ENCODE measurements around the gene LRP1B. TPM values are rescaled to one million over a fixed set of nuclear protein-coding genes. Genes with fewer than 3 reads are reported as not detected.

The LRP1B gene
- total and polyA plus RNA-seq, 2 experiments from 2014 or later, result not detected

DNA sequence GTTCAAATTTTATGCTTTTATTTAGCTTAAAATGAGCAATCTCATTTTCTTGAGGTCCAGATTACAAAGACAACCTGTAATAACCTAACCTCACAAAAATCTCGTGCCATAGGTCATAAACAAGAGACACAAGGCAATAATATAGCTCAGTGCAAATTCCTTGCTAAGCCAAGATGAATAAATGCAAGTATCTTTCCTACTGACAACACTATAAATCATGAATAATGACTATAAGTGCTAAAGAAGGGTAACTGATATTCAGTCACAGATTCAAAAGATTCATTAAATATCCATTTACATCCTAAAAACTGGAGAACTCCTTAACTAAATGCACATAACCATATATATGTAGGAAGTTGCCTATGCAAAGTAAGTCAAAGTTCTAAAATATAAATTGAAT, 1641.6 kb downstream of the LRP1B start:
- H3K36me3 ChIP-seq (ENCODE audit: low read depth), result no peaks in the 10 kb centered on the region
- no peaks in the 10 kb centered on the region for H3F3A ChIP-seq (ENCODE audit: insufficient read depth)
- no peaks in the 10 kb centered on the region for H3K9me3 ChIP-seq (ENCODE audit: low read depth)
- no peaks in the 10 kb centered on the region; the same call in 1 of the 2 replicates for H3K27me3 ChIP-seq (replicated peaks; ENCODE audit: insufficient read depth)
- no peaks in the 10 kb centered on the region for H3K9me2 ChIP-seq (ENCODE audit: insufficient read depth)
- DNase-seq, result no peak
- no peak overlapping the region for H3K9ac ChIP-seq
- in situ Hi-C loops (cut with MboI), result no loop called here
- no peak overlapping the region for H3K4me3 ChIP-seq
- H4K20me1 ChIP-seq (ENCODE audit: insufficient read depth), result no peaks in the 10 kb centered on the region
- WGBS, 2 experiments (ENCODE audit: low coverage in 1 of 2, low lambda C conversion rate in 2 of 2, missing lambda C conversion rate in 2 of 2), result 4 to 23% methylated on average over 1 of the region's 1 CpG
- H3K79me2 ChIP-seq (ENCODE audit: insufficient read depth), result no peaks in the 10 kb centered on the region
- no peak overlapping the region for H2AFZ ChIP-seq
- no peak overlapping the region for H3K27ac ChIP-seq
- H3K4me2 ChIP-seq (ENCODE audit: unreplicated experiment), result no peak overlapping the region
- no peaks in the 10 kb centered on the region for H3K4me1 ChIP-seq (ENCODE audit: insufficient read depth)
- TF ChIP-seq EZH2phosphoT487 (IDR thresholded peaks at IDR 0.05; ENCODE audit: insufficient read depth, low read depth), result no peak
- TF ChIP-seq EZH2 (IDR thresholded peaks at IDR 0.05; ENCODE audit: insufficient read depth, poor library complexity, severe bottlenecking), result no peak

GRCh38 chr2:140481136-140481535, 1649.7 kb downstream of the LRP1B start:
- H2AFZ ChIP-seq, result no peak overlapping the region
- 49 to 58% methylated on average over 2 of the region's 2 CpGs for WGBS, 2 experiments (ENCODE audit: low coverage in 1 of 2, low lambda C conversion rate in 2 of 2, missing lambda C conversion rate in 2 of 2)
- H3K4me2 ChIP-seq (ENCODE audit: unreplicated experiment), result no peak overlapping the region
- in situ Hi-C loops (cut with MboI), result no loop called here
- H4K20me1 ChIP-seq (ENCODE audit: insufficient read depth), result no peaks in the 10 kb centered on the region
- H3K27ac ChIP-seq, result no peak overlapping the region
- TF ChIP-seq EZH2phosphoT487 (IDR thresholded peaks at IDR 0.05; ENCODE audit: insufficient read depth, low read depth), result no peak
- TF ChIP-seq EZH2 (IDR thresholded peaks at IDR 0.05; ENCODE audit: insufficient read depth, poor library complexity, severe bottlenecking), result no peak
- H3K79me2 ChIP-seq (ENCODE audit: insufficient read depth), result no peaks in the 10 kb centered on the region
- no peaks in the 10 kb centered on the region for H3K9me2 ChIP-seq (ENCODE audit: insufficient read depth)
- no peaks in the 10 kb centered on the region for H3K9me3 ChIP-seq (ENCODE audit: low read depth)
- no peaks in the 10 kb centered on the region for H3F3A ChIP-seq (ENCODE audit: insufficient read depth)
- no peaks in the 10 kb centered on the region for H3K4me1 ChIP-seq (ENCODE audit: insufficient read depth)
- H3K4me3 ChIP-seq, result no peak overlapping the region
- DNase-seq, result no peak
- no peaks in the 10 kb centered on the region for H3K27me3 ChIP-seq (replicated peaks; ENCODE audit: insufficient read depth)
- no peaks in the 10 kb centered on the region for H3K36me3 ChIP-seq (ENCODE audit: low read depth)
- H3K9ac ChIP-seq, result no peak overlapping the region

- in situ Hi-C loops (cut with MboI), result no loop called here
These were observed 1657.0 kb downstream of the LRP1B start for GRCh38 chr2:140473851-140474250.

DNA sequence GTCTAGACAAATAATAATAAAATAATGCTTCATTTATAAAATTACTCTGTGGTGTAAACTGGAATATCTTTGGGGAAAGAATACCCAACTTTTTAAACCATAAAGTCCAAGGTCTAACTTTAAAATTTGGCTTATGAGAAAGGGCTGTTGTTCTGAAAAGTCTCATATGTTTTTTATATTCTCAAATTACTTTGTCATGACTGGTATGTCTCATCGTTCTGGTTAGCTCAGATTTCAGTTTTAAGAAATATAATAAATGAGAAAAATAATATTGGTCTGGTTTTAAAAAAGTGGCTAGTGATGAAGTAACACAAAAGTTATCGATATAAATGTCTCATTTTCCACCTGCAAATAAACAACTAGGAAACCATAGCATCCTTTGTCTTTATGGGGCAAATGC, 1658.1 kb downstream of the LRP1B start:
- Histone ChIP-seq H3K27me3 (replicated peaks; ENCODE audit: insufficient read depth) (no peaks in the 10 kb centered on the region), H3K9me3 (ENCODE audit: low read depth) (no peaks in the 10 kb centered on the region), H3K9ac (no peak overlapping the region), H3F3A (ENCODE audit: insufficient read depth) (no peaks in the 10 kb centered on the region), H4K20me1 (ENCODE audit: insufficient read depth) (no peaks in the 10 kb centered on the region), H3K4me3 (no peak overlapping the region), H3K4me1 (ENCODE audit: insufficient read depth) (no peaks in the 10 kb centered on the region), H3K27ac (no peak overlapping the region), H3K36me3 (ENCODE audit: low read depth) (no peaks in the 10 kb centered on the region), H2AFZ (no peak overlapping the region), H3K79me2 (ENCODE audit: insufficient read depth) (no peaks in the 10 kb centered on the region), H3K4me2 (ENCODE audit: unreplicated experiment) (no peak overlapping the region), H3K9me2 (ENCODE audit: insufficient read depth) (no peaks in the 10 kb centered on the region)
- 3 to 8% methylated on average over 2 of the region's 2 CpGs for WGBS, 2 experiments (ENCODE audit: low coverage in 1 of 2, low lambda C conversion rate in 2 of 2, missing lambda C conversion rate in 2 of 2)
- in situ Hi-C loops (cut with MboI), result no loop called here
- TF ChIP-seq EZH2phosphoT487 (IDR thresholded peaks at IDR 0.05; ENCODE audit: insufficient read depth, low read depth), result no peak
- no peak for TF ChIP-seq EZH2 (IDR thresholded peaks at IDR 0.05; ENCODE audit: insufficient read depth, poor library complexity, severe bottlenecking)
- no peak for DNase-seq

More at GRCh38 chr2:140473851-140474250, 1657.0 kb downstream of the LRP1B start:
- Histone ChIP-seq H3K4me2 (ENCODE audit: unreplicated experiment) (no peak overlapping the region), H4K20me1 (ENCODE audit: insufficient read depth) (no peaks in the 10 kb centered on the region), H3K4me1 (ENCODE audit: insufficient read depth) (no peaks in the 10 kb centered on the region), H3K4me3 (no peak overlapping the region), H2AFZ (no peak overlapping the region), H3F3A (ENCODE audit: insufficient read depth) (no peaks in the 10 kb centered on the region), H3K27me3 (replicated peaks; ENCODE audit: insufficient read depth) (no peaks in the 10 kb centered on the region), H3K36me3 (ENCODE audit: low read depth) (no peaks in the 10 kb centered on the region), H3K79me2 (ENCODE audit: insufficient read depth) (no peaks in the 10 kb centered on the region), H3K9me3 (ENCODE audit: low read depth) (no peaks in the 10 kb centered on the region), H3K27ac (no peak overlapping the region), H3K9me2 (ENCODE audit: insufficient read depth) (no peaks in the 10 kb centered on the region), H3K9ac (no peak overlapping the region)
- DNase-seq, result no peak
- TF ChIP-seq EZH2 (IDR thresholded peaks at IDR 0.05; ENCODE audit: insufficient read depth, poor library complexity, severe bottlenecking), result no peak
- TF ChIP-seq EZH2phosphoT487 (IDR thresholded peaks at IDR 0.05; ENCODE audit: insufficient read depth, low read depth), result no peak
- WGBS, 2 experiments (ENCODE audit: low coverage in 1 of 2, low lambda C conversion rate in 2 of 2, missing lambda C conversion rate in 2 of 2), result 52 to 60% methylated on average over 1 of the region's 1 CpG

- no peaks in the 10 kb centered on the region for H3K27me3 ChIP-seq (replicated peaks; ENCODE audit: insufficient read depth)
- no peaks in the 10 kb centered on the region for H3F3A ChIP-seq (ENCODE audit: insufficient read depth)
- H3K79me2 ChIP-seq (ENCODE audit: insufficient read depth), result no peaks in the 10 kb centered on the region
- H3K9ac ChIP-seq, result no peak overlapping the region
- no peak overlapping the region for H3K4me2 ChIP-seq (ENCODE audit: unreplicated experiment)
- H3K9me2 ChIP-seq (ENCODE audit: insufficient read depth), result no peaks in the 10 kb centered on the region
- TF ChIP-seq EZH2 (IDR thresholded peaks at IDR 0.05; ENCODE audit: insufficient read depth, poor library complexity, severe bottlenecking) (no peak), EZH2phosphoT487 (IDR thresholded peaks at IDR 0.05; ENCODE audit: insufficient read depth, low read depth) (no peak)
- 84 to 92% methylated on average over 2 of the region's 2 CpGs for WGBS, 2 experiments (ENCODE audit: low coverage in 1 of 2, low lambda C conversion rate in 2 of 2, missing lambda C conversion rate in 2 of 2)
- no peaks in the 10 kb centered on the region for H3K36me3 ChIP-seq (ENCODE audit: low read depth)
- in situ Hi-C loops (cut with MboI), result no loop called here
- no peak overlapping the region for H2AFZ ChIP-seq
- H3K4me1 ChIP-seq (ENCODE audit: insufficient read depth), result no peaks in the 10 kb centered on the region
- no peak overlapping the region for H3K4me3 ChIP-seq
- DNase-seq, result no peak
- H4K20me1 ChIP-seq (ENCODE audit: insufficient read depth), result no peaks in the 10 kb centered on the region
- no peak overlapping the region for H3K27ac ChIP-seq
- no peaks in the 10 kb centered on the region for H3K9me3 ChIP-seq (ENCODE audit: low read depth)
These were observed 1665.5 kb downstream of the LRP1B start for GRCh38 chr2:140465301-140465700.
